IMR-90 (cell line): ENCODE results near the gene IFT81.

Experiments used
- BHLHE40 ChIP-seq: fragments of 150-350 bp; IDR thresholded peaks from 2 replicates; pipeline ENCODE4 v1.6.1; 2016; ENCODE audit warnings: mild to moderate bottlenecking, low read depth, low read length
- CEBPB ChIP-seq: IDR thresholded peaks from 2 replicates; pipeline ENCODE4 v1.6.1; 2012; ENCODE audit warnings: low read depth, low read length, improper control_type of control experiment
- CTCF ChIP-seq: conservative IDR thresholded peaks from 2 replicates; pipeline ENCODE4 v1.5.1; 2012; ENCODE audit warnings: mild to moderate bottlenecking, low read depth, low read length, improper control_type of control experiment
- MXI1 ChIP-seq: IDR thresholded peaks from 2 replicates; pipeline ENCODE4 v1.6.1; 2012; ENCODE audit warnings: low read depth, mild to moderate bottlenecking, low read length, moderate library complexity, borderline replicate concordance
- POLR2A ChIP-seq: IDR thresholded peaks from 2 replicates; pipeline ENCODE4 v1.6.1; 2012; ENCODE audit warnings: mild to moderate bottlenecking, low read depth, low read length
- RAD21 ChIP-seq: IDR thresholded peaks from 2 replicates; pipeline ENCODE4 v1.6.1; 2012; ENCODE audit warnings: low read length, improper control_type of control experiment

- TF ChIP-seq CTCF = no peak
- TF ChIP-seq POLR2A = no peak
- no peak for TF ChIP-seq BHLHE40
- TF ChIP-seq CEBPB = no peak
- TF ChIP-seq RAD21 = no peak
- TF ChIP-seq MXI1 = no peak
Observed at GRCh38 chr12:110243227-110243626, 119.1 kb downstream of the IFT81 start.
